ENCODE data around the gene ULBP1. TPM values are rescaled to one million over a fixed set of nuclear protein-coding genes. Genes with fewer than 3 reads are reported as not detected.
"Not testable (repeated sequence)": the region's sequence is repeated elsewhere in the genome, so short reads cannot be mapped to it uniquely, and the experiment has no call there.

Gene ULBP1
- total RNA-seq, 1 donor from 2014 or later, result 9.3 TPM

DNA sequence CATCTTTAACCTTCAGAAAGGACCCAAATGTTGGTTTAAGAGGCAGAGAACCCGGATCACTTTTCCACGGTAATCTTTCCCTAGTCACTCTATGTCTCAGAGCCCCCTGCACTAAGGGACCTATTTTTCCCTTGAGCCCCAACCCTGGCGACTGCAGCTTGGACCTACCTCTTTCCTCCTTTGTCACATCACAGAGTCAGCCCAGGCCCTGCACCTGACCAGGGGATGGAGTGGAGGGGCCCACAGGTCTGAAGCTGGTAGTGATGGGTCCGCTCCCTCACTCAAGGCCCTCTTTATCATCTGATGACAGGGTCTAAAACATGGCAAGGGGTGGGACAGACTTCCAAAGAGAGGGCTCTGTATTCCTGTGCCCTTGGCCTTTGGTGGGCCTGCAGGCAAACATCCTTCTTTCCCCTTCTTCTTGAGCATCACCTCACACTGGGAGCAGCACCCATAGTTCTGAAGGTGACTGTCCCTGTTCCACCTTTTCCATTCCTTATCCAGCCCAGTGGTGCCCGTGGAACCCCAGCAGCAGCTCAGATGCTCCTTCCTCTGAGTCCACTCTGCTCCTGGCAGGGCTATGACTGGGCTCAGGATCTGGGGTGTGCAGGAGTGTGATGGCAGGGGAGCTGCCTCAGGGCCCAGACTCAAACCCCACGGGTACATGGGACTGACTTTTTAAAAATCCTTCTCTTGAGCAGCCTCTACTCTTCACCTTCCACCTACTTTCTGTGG, 55.3 kb downstream of the ULBP1 start:
- DNase-seq, result no peak
- TF ChIP-seq, protein P1, sequence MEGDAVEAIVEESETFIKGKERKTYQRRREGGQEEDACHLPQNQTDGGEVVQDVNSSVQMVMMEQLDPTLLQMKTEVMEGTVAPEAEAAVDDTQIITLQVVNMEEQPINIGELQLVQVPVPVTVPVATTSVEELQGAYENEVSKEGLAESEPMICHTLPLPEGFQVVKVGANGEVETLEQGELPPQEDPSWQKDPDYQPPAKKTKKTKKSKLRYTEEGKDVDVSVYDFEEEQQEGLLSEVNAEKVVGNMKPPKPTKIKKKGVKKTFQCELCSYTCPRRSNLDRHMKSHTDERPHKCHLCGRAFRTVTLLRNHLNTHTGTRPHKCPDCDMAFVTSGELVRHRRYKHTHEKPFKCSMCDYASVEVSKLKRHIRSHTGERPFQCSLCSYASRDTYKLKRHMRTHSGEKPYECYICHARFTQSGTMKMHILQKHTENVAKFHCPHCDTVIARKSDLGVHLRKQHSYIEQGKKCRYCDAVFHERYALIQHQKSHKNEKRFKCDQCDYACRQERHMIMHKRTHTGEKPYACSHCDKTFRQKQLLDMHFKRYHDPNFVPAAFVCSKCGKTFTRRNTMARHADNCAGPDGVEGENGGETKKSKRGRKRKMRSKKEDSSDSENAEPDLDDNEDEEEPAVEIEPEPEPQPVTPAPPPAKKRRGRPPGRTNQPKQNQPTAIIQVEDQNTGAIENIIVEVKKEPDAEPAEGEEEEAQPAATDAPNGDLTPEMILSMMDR (IDR thresholded peaks at IDR 0.05; ENCODE audit: partially characterized antibody, unreplicated experiment), result no peak
- Mint-ChIP-seq H3K27ac (ENCODE audit: unreplicated experiment) (no peak overlapping the region), H3K9me3 (ENCODE audit: unreplicated experiment) (peaks cover 1% of the 10 kb centered on the region), H3K4me1 (ENCODE audit: low read depth, unreplicated experiment) (peaks cover 6% of the 10 kb centered on the region), H3K4me3 (ENCODE audit: unreplicated experiment) (no peak overlapping the region), H3K36me3 (ENCODE audit: unreplicated experiment) (no peaks in the 10 kb centered on the region), H3K27me3 (ENCODE audit: unreplicated experiment) (peaks cover 17% of the 10 kb centered on the region)

DNA sequence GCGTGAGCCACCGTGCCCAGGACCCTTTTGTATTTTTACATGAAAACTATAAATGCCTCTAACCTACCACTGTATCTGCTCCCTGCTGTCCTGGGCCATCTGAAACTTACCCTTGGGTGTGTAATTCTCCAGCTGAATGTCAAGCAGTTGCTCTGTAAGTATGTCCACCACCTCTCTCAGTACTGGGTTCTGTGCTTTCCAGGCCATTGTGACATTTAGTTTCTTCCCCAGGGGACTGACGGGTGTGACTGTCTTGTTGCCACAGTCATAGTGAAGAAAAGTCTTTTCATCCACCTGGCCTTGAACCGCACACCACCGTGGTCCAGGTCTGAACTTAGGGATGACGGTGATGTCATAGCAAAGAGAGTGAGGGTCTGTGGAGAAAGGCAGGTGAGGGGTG, 58.1 kb downstream of the ULBP1 start:
- H3K4me3 Mint-ChIP-seq (ENCODE audit: unreplicated experiment); H3K36me3 Mint-ChIP-seq (ENCODE audit: unreplicated experiment); DNase-seq; H3K27me3 Mint-ChIP-seq (ENCODE audit: unreplicated experiment); H3K4me1 Mint-ChIP-seq (ENCODE audit: low read depth, unreplicated experiment); H3K27ac Mint-ChIP-seq (ENCODE audit: unreplicated experiment); H3K9me3 Mint-ChIP-seq (ENCODE audit: unreplicated experiment): not testable (repeated sequence)

Other genes with a start within 250 kb of the ULBP1 start
- gene LATS1, start 245.8 kb upstream of the ULBP1 start, total RNA-seq (ENCODE audit: unreplicated experiment), result 31.5 TPM
- 27.6 TPM for gene NUP43, start 217.4 kb upstream of the ULBP1 start, total RNA-seq (ENCODE audit: unreplicated experiment)
- gene PCMT1, start 214.2 kb upstream of the ULBP1 start, total RNA-seq (ENCODE audit: unreplicated experiment), result 147 TPM
- gene LRP11, start 99.6 kb upstream of the ULBP1 start, total RNA-seq (ENCODE audit: unreplicated experiment), result 10.8 TPM
- not detected for gene RAET1E, start 65.8 kb upstream of the ULBP1 start, total RNA-seq (ENCODE audit: unreplicated experiment)
- not detected for gene RAET1G, start 40.8 kb upstream of the ULBP1 start, total RNA-seq (ENCODE audit: unreplicated experiment)
- gene ULBP2, start 21.9 kb upstream of the ULBP1 start, total RNA-seq (ENCODE audit: unreplicated experiment), result 5.4 TPM
- not detected for gene RAET1L, start 61.6 kb downstream of the ULBP1 start, total RNA-seq (ENCODE audit: unreplicated experiment)
- 7.5 TPM for gene ULBP3, start 105.2 kb downstream of the ULBP1 start, total RNA-seq (ENCODE audit: unreplicated experiment)
- 4.1 TPM for gene PPP1R14C, start 179.1 kb downstream of the ULBP1 start, total RNA-seq (ENCODE audit: unreplicated experiment)